Heart left ventricle (tissue), 16 donors: ENCODE data around the gene MAP3K15. TPM values are rescaled to one million over a fixed set of nuclear protein-coding genes. Genes with fewer than 3 reads are reported as not detected.

Experiments
- ATAC-seq, 4 donors: fragments of 200-7000 bp; cut with Tn5 transposase; one replicate each; pipeline ENCODE4 v1.9.1; 2020 to 2022; ENCODE audit warnings: moderate library complexity in 4 of 4, mild to moderate bottlenecking in 3 of 4, moderate number of reproducible peaks in 1 of 4
- DNase-seq, 5 donors: peaks; one replicate each; pipeline ENCODE4 v3.0.0-alpha.2; 2020
- H3K27ac ChIP-seq, 12 donors: fragments of 200-600 bp; sonication (generic) in 4 of 12; one replicate each; pipeline versions ENCODE4 v1.5.0 to v1.8.0; 2016 to 2022; ENCODE audit warnings: mild to moderate bottlenecking in 2 of 12
- H3K27me3 ChIP-seq, 9 donors: fragments of 200-600 bp; sonication (generic) in 2 of 9; one replicate each; pipeline versions ENCODE4 v1.5.1 to v1.8.0; 2016 to 2022; ENCODE audit warnings: mild to moderate bottlenecking in 3 of 9
- H3K36me3 ChIP-seq, 9 donors: fragments of 200-600 bp; sonication (generic) in 2 of 9; one replicate each; pipeline versions ENCODE4 v1.5.0 to v1.8.0; 2018 to 2022; ENCODE audit warnings: mild to moderate bottlenecking in 2 of 9
- H3K4me1 ChIP-seq, 12 donors: fragments of 200-600 bp; sonication (generic) in 4 of 12; one replicate each; pipeline versions ENCODE4 v1.5.0 to v1.8.0; 2016 to 2022; ENCODE audit warnings: mild to moderate bottlenecking in 3 of 12
- H3K4me3 ChIP-seq, 12 donors: fragments of 200-600 bp; sonication (generic) in 4 of 12; one replicate each; pipeline versions ENCODE4 v1.5.0 to v1.8.0; 2017 to 2022; ENCODE audit warnings: mild to moderate bottlenecking in 9 of 12, moderate library complexity in 4 of 12
- H3K9me3 ChIP-seq, 12 donors: fragments of 200-600 bp; sonication (generic) in 4 of 12; one replicate each; pipeline versions ENCODE4 v1.5.0 to v1.8.0; 2016 to 2022; ENCODE audit warnings: mild to moderate bottlenecking in 1 of 12
- POLR2A ChIP-seq, 2 donors: fragments of 450-650 bp; IDR thresholded peaks; one replicate each; pipeline ENCODE4 v1.6.1; 2017; ENCODE audit warnings: antibody characterized with exemption in 2 of 2, mild to moderate bottlenecking in 2 of 2, moderate library complexity in 2 of 2
- WGBS, 4 donors: extraction: QIAGEN DNeasy Blood & Tissue Kit in 2 of 4; methylation state at CpG; one replicate each; pipeline versions ENCODE4 v1.1.5 to v1.1.7; 2013 to 2018; 5-methylcytosine and 5-hydroxymethylcytosine counted together
- intact Hi-C, 10 donors: fragments of 100-400 bp; cut with DNase I; formaldehyde crosslinking; loops; one replicate each; pipeline versions ENCODE4 v1.11.1 to v1.14.2; 2022
- polyA plus RNA-seq, 2 donors: library from polyadenylated mRNA; stranded (reverse); fragments of 200-250 nt; gene quantifications; one replicate each; pipeline ENCODE4 v1.2.3, GENCODE V29; 2013
- total RNA-seq, 9 donors: library from RNA; depleted of rRNA in 2 of 9; stranded (reverse); fragments of >200 nt in 2 of 9; fragmentation: NEBNext Ultra II Directional in 3 of 9; extraction: Animal tissue kit (Norgen Biotek cat#: 25700) in 3 of 9; gene quantifications; one replicate each; pipeline versions ENCODE4 v1.1.0 to v1.2.4, GENCODE V29; 2016 to 2023
- TF ChIP-seq, protein P1 (sequence below), 12 donors: fragments of 200-600 bp; sonication (generic) in 4 of 12; IDR thresholded peaks; one replicate each; pipeline versions ENCODE4 v1.5.0 to v1.8.0; 2018 to 2022; ENCODE audit warnings: antibody characterized with exemption in 12 of 12, mild to moderate bottlenecking in 5 of 12
- donor health status: ischemic (EF 13 %, LVEDD 7.1; RV severe dilation, severe dysfunction).
- donor health status: healthy with polysubstance abuse.
- donor health status: DM: no; HTN: yes; CAD: no.
- donor health status: DM: no; HTN: no; CAD: no.
- donor health status: ischemic (EF 25% LVEDD 6.9; RV normal size, moderate dysfunction).
- donor health status: ischemic (EF 25% LVEDD 5.7; RV mildly dilated, moderate dysfunction).
- donor health status: healthy.
- donor health status: DM: yes; HTN: yes; CAD: no.
- donor health status: ischemic (EF 35%, LVEDD 5.7; RV mildly dilated, moderate dysfunction).
- donor health status: nonischemic (EF 11% LVEDD 7.7; RV severe dilation, severe dysfunction).
- donor health status: DM: yes; HTN: yes; CAD: no.
- donor health status: PGD.
- donor health status: ischemic (EF 29% LVEDD 5.4; RV normal size, mild dysfunction).
- donor health status: nonischemic (EF 23%, LVEDD 6.1; RV moderate dilation, normal function).

Gene MAP3K15
- total and polyA plus RNA-seq, 11 donors: 0.09 to 0.15 (median 0.13) TPM; not detected in 7

DNA sequence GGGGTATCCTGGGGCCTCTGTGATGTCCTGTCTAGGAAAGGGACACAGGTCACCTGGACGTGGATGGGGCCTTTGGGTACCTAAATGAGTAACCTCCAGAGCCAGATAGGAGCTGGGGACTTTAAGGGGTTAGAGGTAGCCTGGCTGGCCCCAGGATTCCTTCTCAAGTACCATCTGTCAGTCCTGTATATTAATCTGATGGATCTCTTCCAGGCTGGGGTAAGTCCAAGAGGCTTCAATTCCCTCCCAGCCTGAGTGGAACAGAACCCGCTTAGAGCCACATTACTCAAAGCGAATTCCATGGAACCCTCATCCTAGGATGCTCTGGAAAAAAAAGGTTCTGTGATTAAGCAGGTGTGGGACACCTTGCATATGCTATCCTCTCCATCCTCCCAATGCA lies 24.8 kb upstream of the MAP3K15 start:
- TF ChIP-seq, protein P1, sequence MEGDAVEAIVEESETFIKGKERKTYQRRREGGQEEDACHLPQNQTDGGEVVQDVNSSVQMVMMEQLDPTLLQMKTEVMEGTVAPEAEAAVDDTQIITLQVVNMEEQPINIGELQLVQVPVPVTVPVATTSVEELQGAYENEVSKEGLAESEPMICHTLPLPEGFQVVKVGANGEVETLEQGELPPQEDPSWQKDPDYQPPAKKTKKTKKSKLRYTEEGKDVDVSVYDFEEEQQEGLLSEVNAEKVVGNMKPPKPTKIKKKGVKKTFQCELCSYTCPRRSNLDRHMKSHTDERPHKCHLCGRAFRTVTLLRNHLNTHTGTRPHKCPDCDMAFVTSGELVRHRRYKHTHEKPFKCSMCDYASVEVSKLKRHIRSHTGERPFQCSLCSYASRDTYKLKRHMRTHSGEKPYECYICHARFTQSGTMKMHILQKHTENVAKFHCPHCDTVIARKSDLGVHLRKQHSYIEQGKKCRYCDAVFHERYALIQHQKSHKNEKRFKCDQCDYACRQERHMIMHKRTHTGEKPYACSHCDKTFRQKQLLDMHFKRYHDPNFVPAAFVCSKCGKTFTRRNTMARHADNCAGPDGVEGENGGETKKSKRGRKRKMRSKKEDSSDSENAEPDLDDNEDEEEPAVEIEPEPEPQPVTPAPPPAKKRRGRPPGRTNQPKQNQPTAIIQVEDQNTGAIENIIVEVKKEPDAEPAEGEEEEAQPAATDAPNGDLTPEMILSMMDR (IDR thresholded peaks at IDR 0.05): no peak
- TF ChIP-seq POLR2A (IDR thresholded peaks at IDR 0.05): no peak
- no peaks in the 10 kb centered on the region for H3K9me3 ChIP-seq
- DNase-seq (no peak), ATAC-seq (no peak)
- H3K27me3 ChIP-seq: no peaks in the 10 kb centered on the region
- intact Hi-C loops: loop anchor here in 6 of 10 donors (5.0 to 10.0 kb wide), 4 partner anchors 75 to 347 kb away; partner anchors contain the start of gene SH3KBP1 (in 5 of the 6)
- no peak overlapping the region for H3K27ac ChIP-seq
- no peak overlapping the region for H3K4me3 ChIP-seq
- H3K36me3 ChIP-seq: peaks cover 0 to 48% (median 22%) of the 10 kb centered on the region in 9 donors
- H3K4me1 ChIP-seq: peaks cover 0 to 4% (median 0%) of the 10 kb centered on the region in 12 donors
- WGBS, 4 donors: 72 to 82% (median 75%) methylated on average over 3 of the region's 3 CpGs

DNA sequence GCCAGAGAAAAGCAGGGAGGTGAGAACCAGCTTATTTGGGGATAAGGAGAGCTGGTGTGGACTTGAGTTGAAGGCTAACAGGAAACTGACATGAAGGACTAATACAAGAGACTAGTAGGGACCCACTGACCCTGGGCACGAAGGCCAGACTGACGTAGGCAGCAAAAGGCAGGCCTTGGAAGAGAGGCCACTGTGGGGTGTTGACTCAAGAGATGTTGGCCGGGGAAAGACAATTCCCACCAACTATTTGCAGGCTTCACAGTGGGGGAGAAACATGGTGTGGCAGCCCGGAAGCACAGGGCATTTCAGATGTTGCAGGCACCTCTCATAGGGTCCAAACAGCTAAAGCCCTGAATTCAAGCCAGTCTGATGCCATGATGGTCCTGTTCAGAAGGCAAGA lies 24.4 kb upstream of the MAP3K15 start:
- Histone ChIP-seq H3K36me3 (peaks cover 0 to 46% (median 22%) of the 10 kb centered on the region in 9 donors), H3K4me1 (peaks cover 0 to 4% (median 0%) of the 10 kb centered on the region in 12 donors)
- WGBS, 4 donors: 66 to 93% (median 84%) methylated on average over 4 of the region's 4 CpGs

DNA sequence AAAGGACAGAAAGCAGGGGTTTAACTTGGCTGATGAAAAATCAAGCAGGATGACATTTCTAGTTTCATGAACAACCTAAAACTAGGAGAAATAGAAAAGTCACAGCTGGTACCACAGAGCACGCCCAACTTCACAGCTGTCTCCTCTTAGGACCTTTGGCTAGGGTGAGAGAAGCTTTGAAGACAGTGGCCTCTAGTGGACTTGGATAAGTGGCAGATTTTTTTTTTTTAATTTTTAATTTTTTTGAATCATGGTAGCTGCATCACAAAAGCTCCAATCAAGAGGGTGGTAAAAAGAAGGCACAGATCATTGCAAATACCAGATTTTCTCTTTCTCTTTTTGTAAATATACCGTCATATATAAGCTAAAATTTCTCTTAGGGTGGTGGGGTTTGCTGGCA lies 20.2 kb upstream of the MAP3K15 start:
- intact Hi-C loops: loop anchor here in 5 of 10 donors (5.0 to 10.0 kb wide), 2 partner anchors 161 to 163 kb away; no protein-coding TSS in a partner anchor
- DNase-seq (no peak), ATAC-seq (no peak)
- 65 to 88% (median 75%) methylated on average over 2 of the region's 2 CpGs for WGBS, 4 donors
- Histone ChIP-seq H3K9me3 (no peaks in the 10 kb centered on the region), H3K4me1 (no peaks in the 10 kb centered on the region), H3K27me3 (peaks cover 0 to 5% (median 0%) of the 10 kb centered on the region in 9 donors), H3K4me3 (no peak overlapping the region), H3K27ac (no peak overlapping the region), H3K36me3 (peaks cover 0 to 31% (median 18%) of the 10 kb centered on the region in 9 donors)
- TF ChIP-seq, protein P1 (IDR thresholded peaks at IDR 0.05): peak in 5 of 12 donors; percentile 18 to 32 (median 27)
- TF ChIP-seq POLR2A (IDR thresholded peaks at IDR 0.05): no peak

More for the DNA sequence above, 24.4 kb upstream of the MAP3K15 start:
- Histone ChIP-seq H3K27ac (no peak overlapping the region), H3K4me3 (no peak overlapping the region), H3K9me3 (no peaks in the 10 kb centered on the region), H3K27me3 (no peaks in the 10 kb centered on the region)
- TF ChIP-seq, protein P1 (IDR thresholded peaks at IDR 0.05): no peak
- TF ChIP-seq POLR2A (IDR thresholded peaks at IDR 0.05): no peak
- no peak for ATAC-seq
- intact Hi-C loops: loop anchor here in 8 of 10 donors (5.0 to 10.0 kb wide), 5 partner anchors 75 to 348 kb away; partner anchors contain the start of gene SH3KBP1 (in 5 of the 8)
- no peak for DNase-seq

DNA sequence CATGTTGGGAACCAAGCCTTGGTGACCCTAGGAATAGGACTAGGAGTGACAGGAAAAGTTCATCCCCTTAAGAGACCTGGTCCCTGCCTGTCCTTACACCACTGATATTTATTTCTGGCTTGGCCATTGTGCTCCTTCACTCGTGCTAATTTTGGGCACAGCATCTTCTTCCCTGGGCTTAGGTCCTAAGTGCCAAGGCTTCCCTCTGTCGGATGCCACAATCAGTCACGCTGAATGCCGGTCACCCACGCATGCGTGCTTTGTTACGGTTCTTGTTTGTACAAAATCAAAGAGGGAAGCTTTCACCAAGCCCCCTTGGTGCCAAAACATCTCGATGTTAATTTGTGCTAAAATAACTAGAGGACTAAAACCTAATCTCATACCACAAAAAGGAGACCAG lies 17.4 kb upstream of the MAP3K15 start:
- Histone ChIP-seq H3K4me1 (no peaks in the 10 kb centered on the region), H3K4me3 (no peak overlapping the region), H3K27ac (no peak overlapping the region), H3K9me3 (no peaks in the 10 kb centered on the region), H3K36me3 (peaks cover 0 to 30% (median 13%) of the 10 kb centered on the region in 9 donors), H3K27me3 (peaks cover 0 to 5% (median 0%) of the 10 kb centered on the region in 9 donors)
- intact Hi-C loops: loop anchor here in 6 of 10 donors (5.0 to 10.0 kb wide), 3 partner anchors 150 to 160 kb away; no protein-coding TSS in a partner anchor
- peak in 2 of 5 donors; percentile 16 to 42 for DNase-seq
- 58 to 82% (median 71%) methylated on average over 8 of the region's 8 CpGs for WGBS, 4 donors
- ATAC-seq: peak in 3 of 4 donors; percentile 74 to 80 (median 77)
- TF ChIP-seq POLR2A (IDR thresholded peaks at IDR 0.05): no peak
- TF ChIP-seq, protein P1 (IDR thresholded peaks at IDR 0.05): no peak
